Activated effector memory CD4-positive, alpha-beta T cell treated with anti-CD3 and anti-CD28 coated beads, Interleukin-2, amount 50 U/mL, for 16 hours (primary cell): ENCODE data around the gene FSD1L.
"Not testable (repeated sequence)": the region's sequence is repeated elsewhere in the genome, so short reads cannot be mapped to it uniquely, and the experiment has no call there.

ENCODE experiments used
- DNase-seq: peaks from one replicate; pipeline ENCODE4 v3.0.0-alpha.2; 2020

Gene FSD1L

DNA sequence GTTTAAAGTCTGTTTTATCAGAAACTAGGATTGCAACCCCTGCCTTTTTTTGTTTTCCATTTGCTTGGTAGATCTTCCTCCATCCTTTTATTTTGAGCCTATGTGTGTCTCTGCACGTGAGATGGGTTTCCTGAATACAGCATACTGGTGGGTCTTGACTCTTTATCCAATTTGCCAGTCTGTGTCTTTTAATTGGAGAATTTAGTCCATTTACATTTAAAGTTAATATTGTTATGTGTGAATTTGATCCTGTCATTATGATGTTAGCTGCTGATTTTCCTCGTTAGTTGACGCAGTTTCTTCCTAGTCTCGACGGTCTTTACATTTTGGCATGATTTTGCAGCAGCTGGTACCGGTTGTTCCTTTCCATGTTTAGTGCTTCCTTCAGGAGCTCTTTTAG, 132.1 kb downstream of the FSD1L start:
- DNase-seq, result not testable (repeated sequence)

DNA sequence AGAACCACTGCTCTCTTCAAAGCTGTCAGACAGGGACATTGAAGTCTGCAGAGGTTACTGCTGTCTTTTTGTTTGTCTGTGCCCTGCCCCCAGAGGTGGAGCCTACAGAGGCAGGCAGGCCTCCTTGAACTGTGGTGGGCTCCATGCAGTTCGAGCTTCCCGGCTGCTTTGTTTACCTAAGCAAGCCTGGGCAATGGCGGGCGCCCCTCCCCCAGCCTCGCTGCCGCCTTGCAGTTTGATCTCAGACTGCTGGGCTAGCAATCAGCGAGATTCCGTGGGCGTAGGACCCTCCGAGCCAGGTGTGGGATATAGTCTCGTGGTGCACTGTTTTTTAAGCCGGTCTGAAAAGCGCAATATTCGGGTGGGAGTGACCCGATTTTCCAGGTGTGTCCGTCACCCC, 133.7 kb downstream of the FSD1L start:
- not testable (repeated sequence) for DNase-seq

DNA sequence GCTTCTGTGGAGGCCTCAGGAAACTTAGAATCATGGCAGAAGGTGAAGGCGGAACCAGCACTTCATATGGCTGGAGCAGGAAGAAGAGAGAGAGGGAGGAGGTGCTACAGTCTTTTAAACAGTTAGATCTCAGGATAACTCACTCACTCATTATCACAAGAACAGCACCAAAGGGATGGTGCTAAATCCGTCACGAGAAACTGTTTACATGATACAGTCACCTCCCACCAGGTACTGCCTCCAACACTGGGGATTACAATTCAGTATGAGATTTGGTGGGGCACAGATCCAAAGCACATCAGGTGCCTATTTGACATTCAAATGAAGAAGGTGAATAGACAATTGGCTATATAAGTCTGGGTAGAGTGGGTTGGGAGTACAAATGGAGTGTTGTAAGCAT, 145.3 kb downstream of the FSD1L start:
- no peak for DNase-seq
